Middle frontal gyrus (tissue), 1 donor: Measurements from ENCODE around the gene LGALSL.

Experiments used
- DNase-seq: peaks from one replicate; pipeline ENCODE4 v3.0.0-alpha.2; 2015; ENCODE audit warnings: low spot score; ENCODE audit errors: extremely low spot score

LGALSL gene

GRCh38 chr2:64492821-64493220 is 38.9 kb downstream of the LGALSL start:
- no peak for DNase-seq

GRCh38 chr2:64493788-64494187 is 39.8 kb downstream of the LGALSL start:
- no peak for DNase-seq

- DNase-seq: no peak
Observed at GRCh38 chr2:64498438-64498837, 44.5 kb downstream of the LGALSL start.

- DNase-seq: no peak
Observed at GRCh38 chr2:64500549-64500948, 46.6 kb downstream of the LGALSL start.

- DNase-seq: no peak
Observed at GRCh38 chr2:64501946-64502345, 48.0 kb downstream of the LGALSL start.

- DNase-seq: no peak
Observed at GRCh38 chr2:64502860-64503259, 48.9 kb downstream of the LGALSL start.

GRCh38 chr2:64504774-64505720 is 51.1 kb downstream of the LGALSL start:
- no peak for DNase-seq

GRCh38 chr2:64506686-64507085 is 52.7 kb downstream of the LGALSL start:
- no peak for DNase-seq
